Esophagus squamous epithelium (tissue), 4 donors: Measurements from ENCODE around the gene TOE1.

ENCODE experiments used
- POLR2A ChIP-seq, 4 donors: fragments of 450-650 bp; IDR thresholded peaks; one replicate each; pipeline ENCODE4 v1.6.1; 2017; ENCODE audit warnings: antibody characterized with exemption in 4 of 4, mild to moderate bottlenecking in 4 of 4, moderate library complexity in 3 of 4
- TF ChIP-seq, protein P1 (sequence below), 6 experiments: fragments of 450-650 bp in 4 of 6; fragments of 200-600 bp in 2 of 6; sonication (generic) in 2 of 6; IDR thresholded peaks; one replicate each; pipeline ENCODE4 v1.5.1; 2016 to 2019; ENCODE audit warnings: antibody characterized with exemption in 6 of 6, mild to moderate bottlenecking in 4 of 6, moderate library complexity in 4 of 6

DNA sequence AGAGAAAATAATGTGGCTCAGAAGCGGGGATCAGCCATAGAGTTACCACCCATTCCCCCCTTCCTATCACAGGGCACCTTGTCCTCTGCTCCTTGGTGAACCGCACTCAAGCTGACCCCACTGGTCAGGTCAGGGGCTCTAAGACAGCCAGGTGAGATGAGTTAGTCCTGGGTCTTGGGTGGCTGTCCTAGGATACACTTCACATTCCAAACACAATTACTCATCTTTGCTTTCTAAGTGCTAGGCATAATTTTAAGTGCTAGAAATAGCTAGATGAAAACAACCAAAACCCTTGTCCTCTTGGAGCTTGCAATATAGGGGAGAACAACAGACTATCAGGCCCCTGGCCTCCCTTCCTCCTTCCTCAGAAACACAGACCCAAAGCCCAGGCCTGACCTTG is 8.1 kb downstream of the TOE1 start:
- TF ChIP-seq, protein P1, sequence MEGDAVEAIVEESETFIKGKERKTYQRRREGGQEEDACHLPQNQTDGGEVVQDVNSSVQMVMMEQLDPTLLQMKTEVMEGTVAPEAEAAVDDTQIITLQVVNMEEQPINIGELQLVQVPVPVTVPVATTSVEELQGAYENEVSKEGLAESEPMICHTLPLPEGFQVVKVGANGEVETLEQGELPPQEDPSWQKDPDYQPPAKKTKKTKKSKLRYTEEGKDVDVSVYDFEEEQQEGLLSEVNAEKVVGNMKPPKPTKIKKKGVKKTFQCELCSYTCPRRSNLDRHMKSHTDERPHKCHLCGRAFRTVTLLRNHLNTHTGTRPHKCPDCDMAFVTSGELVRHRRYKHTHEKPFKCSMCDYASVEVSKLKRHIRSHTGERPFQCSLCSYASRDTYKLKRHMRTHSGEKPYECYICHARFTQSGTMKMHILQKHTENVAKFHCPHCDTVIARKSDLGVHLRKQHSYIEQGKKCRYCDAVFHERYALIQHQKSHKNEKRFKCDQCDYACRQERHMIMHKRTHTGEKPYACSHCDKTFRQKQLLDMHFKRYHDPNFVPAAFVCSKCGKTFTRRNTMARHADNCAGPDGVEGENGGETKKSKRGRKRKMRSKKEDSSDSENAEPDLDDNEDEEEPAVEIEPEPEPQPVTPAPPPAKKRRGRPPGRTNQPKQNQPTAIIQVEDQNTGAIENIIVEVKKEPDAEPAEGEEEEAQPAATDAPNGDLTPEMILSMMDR (IDR thresholded peaks at IDR 0.05) = no peak
- TF ChIP-seq POLR2A (IDR thresholded peaks at IDR 0.05) = no peak
